ENCODE measurements around the gene CD164. TPM values are rescaled to one million over a fixed set of nuclear protein-coding genes. Genes with fewer than 3 reads are reported as not detected.

The CD164 gene
- polyA plus RNA-seq, 1 donor (not counting 4 experiments of a cell fraction or from before 2014, with no cell fraction given), result 244 TPM

DNA sequence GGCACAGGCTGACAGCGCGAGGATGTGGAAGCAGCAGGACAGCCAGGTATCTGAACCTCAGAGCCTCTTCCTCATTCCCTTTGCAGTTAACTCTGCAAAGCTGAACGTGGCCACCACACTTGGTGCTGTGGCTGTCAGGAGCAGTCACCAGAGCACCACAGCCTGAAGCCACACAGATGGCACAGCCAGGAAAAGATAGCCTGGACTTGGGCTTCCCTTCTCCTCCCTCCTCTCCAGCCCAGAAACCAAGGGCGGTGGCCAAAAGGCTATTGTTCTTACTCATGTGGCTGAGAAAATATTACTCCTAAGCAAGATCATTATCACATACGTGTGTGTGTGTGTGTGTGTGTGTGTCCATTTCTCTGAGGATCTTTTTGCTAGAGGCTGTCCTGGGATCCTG, 39.8 kb downstream of the CD164 start:
- Histone ChIP-seq H3K4me3 (ENCODE audit: control insufficient read depth in 2 of 3, extremely low read depth in 1 of 3, insufficient read depth in 2 of 3, low read depth in 1 of 3, low read length in 3 of 3) (no peak overlapping the region), H3K27ac (ENCODE audit: control insufficient read depth, insufficient read depth, low read length) (no peak overlapping the region), H3K9me1 (ENCODE audit: control insufficient read depth, extremely low read depth, insufficient read depth, low read length) (no peaks in the 10 kb centered on the region), H3K79me2 (ENCODE audit: control insufficient read depth, insufficient read depth, low read length) (no peaks in the 10 kb centered on the region), H3K36me3 (ENCODE audit: control insufficient read depth in 2 of 2, extremely low read depth in 1 of 2, insufficient read depth in 2 of 2, low read length in 2 of 2) (no peaks in the 10 kb centered on the region), H2AFZ (ENCODE audit: control insufficient read depth, low read length) (no peak overlapping the region), H3K27me3 (ENCODE audit: control insufficient read depth, extremely low read depth, insufficient read depth, low read length) (no peaks in the 10 kb centered on the region), H3K4me2 (ENCODE audit: control insufficient read depth, extremely low read depth, insufficient read depth, low read depth, low read length) (no peak overlapping the region), H4K20me1 (ENCODE audit: control insufficient read depth, extremely low read depth, insufficient read depth, low read length) (no peaks in the 10 kb centered on the region), H3K9me3 (ENCODE audit: control insufficient read depth, low read depth, low read length) (no peaks in the 10 kb centered on the region), H3K4me1 (ENCODE audit: control insufficient read depth, extremely low read depth, insufficient read depth, low read length) (no peaks in the 10 kb centered on the region), H3K9ac (ENCODE audit: control insufficient read depth, extremely low read depth, insufficient read depth, low read length) (no peak overlapping the region)
- DNase-seq (ENCODE audit: low read depth, low spot score) (no peak), FAIRE-seq (no peak)
- TF ChIP-seq EZH2 (IDR thresholded peaks at IDR 0.05; ENCODE audit: low read length), result no peak
- TF ChIP-seq, protein P1, sequence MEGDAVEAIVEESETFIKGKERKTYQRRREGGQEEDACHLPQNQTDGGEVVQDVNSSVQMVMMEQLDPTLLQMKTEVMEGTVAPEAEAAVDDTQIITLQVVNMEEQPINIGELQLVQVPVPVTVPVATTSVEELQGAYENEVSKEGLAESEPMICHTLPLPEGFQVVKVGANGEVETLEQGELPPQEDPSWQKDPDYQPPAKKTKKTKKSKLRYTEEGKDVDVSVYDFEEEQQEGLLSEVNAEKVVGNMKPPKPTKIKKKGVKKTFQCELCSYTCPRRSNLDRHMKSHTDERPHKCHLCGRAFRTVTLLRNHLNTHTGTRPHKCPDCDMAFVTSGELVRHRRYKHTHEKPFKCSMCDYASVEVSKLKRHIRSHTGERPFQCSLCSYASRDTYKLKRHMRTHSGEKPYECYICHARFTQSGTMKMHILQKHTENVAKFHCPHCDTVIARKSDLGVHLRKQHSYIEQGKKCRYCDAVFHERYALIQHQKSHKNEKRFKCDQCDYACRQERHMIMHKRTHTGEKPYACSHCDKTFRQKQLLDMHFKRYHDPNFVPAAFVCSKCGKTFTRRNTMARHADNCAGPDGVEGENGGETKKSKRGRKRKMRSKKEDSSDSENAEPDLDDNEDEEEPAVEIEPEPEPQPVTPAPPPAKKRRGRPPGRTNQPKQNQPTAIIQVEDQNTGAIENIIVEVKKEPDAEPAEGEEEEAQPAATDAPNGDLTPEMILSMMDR (optimal IDR thresholded peaks at IDR 0.05 in 1 of 3, IDR thresholded peaks at IDR 0.05 in 1 of 3, conservative IDR thresholded peaks at IDR 0.05 in 1 of 3; ENCODE audit: extremely low read depth in 1 of 3, insufficient read depth in 2 of 3, low read length in 3 of 3), result no peak
- dilution Hi-C loops (cut with MboI; ENCODE audit: extremely low pct_ligation_motif_present, low sequenced_read_pairs), result no loop called here

DNA sequence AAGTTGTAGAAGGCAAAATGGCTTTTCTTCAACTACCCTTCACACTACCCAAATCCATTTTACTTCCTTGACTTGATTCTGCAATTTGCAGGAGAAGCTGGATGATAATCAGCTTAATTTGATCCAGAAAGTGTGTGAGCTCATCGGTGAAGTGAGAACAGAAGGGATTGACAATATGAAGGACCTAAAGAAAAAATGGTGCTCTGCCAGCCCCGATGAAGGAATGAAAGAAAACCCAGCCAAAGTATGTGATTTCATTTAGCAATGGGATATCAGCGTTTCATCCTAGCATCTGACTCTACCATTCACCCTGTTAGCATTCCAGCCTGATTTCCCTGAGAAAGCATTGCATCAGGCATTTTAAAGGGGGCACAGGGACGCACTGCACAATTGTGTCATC, 41.5 kb downstream of the CD164 start:
- Histone ChIP-seq H3K9me3 (ENCODE audit: control insufficient read depth, low read depth, low read length) (no peaks in the 10 kb centered on the region), H3K4me2 (ENCODE audit: control insufficient read depth, extremely low read depth, insufficient read depth, low read depth, low read length) (no peak overlapping the region), H4K20me1 (ENCODE audit: control insufficient read depth, extremely low read depth, insufficient read depth, low read length) (no peaks in the 10 kb centered on the region), H2AFZ (ENCODE audit: control insufficient read depth, low read length) (no peak overlapping the region), H3K9ac (ENCODE audit: control insufficient read depth, extremely low read depth, insufficient read depth, low read length) (no peak overlapping the region), H3K4me3 (ENCODE audit: control insufficient read depth in 2 of 3, extremely low read depth in 1 of 3, insufficient read depth in 2 of 3, low read depth in 1 of 3, low read length in 3 of 3) (no peak overlapping the region), H3K27me3 (ENCODE audit: control insufficient read depth, extremely low read depth, insufficient read depth, low read length) (no peaks in the 10 kb centered on the region), H3K79me2 (ENCODE audit: control insufficient read depth, insufficient read depth, low read length) (no peaks in the 10 kb centered on the region), H3K36me3 (ENCODE audit: control insufficient read depth in 2 of 2, extremely low read depth in 1 of 2, insufficient read depth in 2 of 2, low read length in 2 of 2) (no peaks in the 10 kb centered on the region), H3K27ac (ENCODE audit: control insufficient read depth, insufficient read depth, low read length) (no peak overlapping the region), H3K9me1 (ENCODE audit: control insufficient read depth, extremely low read depth, insufficient read depth, low read length) (no peaks in the 10 kb centered on the region), H3K4me1 (ENCODE audit: control insufficient read depth, extremely low read depth, insufficient read depth, low read length) (peaks cover 7% of the 10 kb centered on the region)
- DNase-seq (ENCODE audit: low read depth, low spot score) (no peak), FAIRE-seq (no peak)
- dilution Hi-C loops (cut with MboI; ENCODE audit: extremely low pct_ligation_motif_present, low sequenced_read_pairs), result no loop called here
- no peak for TF ChIP-seq EZH2 (IDR thresholded peaks at IDR 0.05; ENCODE audit: low read length)
- TF ChIP-seq, protein P1 (optimal IDR thresholded peaks at IDR 0.05 in 1 of 3, IDR thresholded peaks at IDR 0.05 in 1 of 3, conservative IDR thresholded peaks at IDR 0.05 in 1 of 3; ENCODE audit: extremely low read depth in 1 of 3, insufficient read depth in 2 of 3, low read length in 3 of 3), result no peak

Data from keratinocyte (primary cell).